NCI-H446 (cell line): ENCODE results near the gene CTDP1.

ENCODE experiments used
- DNase-seq, 2 experiments: peaks; one replicate each; lab custom pipeline; 2025; lab: John Stamatoyannopoulos, UW

The CTDP1 gene

DNA sequence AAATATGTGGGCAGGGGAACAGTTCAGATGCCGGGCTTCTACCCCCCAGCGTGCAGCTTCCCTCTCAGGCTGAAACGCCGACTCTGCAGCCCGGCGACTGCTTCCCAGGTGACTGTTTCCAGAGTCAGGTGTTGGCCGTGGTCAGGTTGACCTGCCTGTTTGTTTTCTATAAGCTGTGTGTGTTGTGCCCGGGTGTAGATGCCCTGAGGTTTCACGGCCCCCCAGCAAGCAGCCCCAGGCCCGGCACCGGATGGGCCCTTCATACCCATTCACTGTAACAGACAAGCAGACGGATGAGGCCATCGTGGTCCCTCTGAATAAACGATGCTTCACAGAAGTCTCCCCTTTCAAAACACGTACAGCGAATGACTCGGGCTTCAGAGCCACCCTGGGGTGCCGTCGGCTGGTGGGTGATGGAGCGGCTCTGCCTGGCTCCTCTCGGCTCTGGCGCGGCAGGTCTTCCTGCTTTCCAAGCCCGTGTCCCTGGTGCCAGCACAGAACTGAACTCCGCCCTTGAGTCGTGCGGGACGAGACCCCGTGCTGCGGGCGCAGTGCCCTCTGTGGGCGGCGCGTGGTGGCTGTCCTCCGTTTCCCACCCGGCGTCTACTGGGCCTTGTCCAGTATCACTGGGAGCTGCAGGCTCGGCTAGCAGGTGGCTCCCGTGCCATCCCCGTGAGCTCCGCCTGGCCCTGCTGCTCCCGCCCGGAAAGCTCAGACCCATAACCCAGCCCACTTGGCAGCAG lies 103.1 kb downstream of the CTDP1 start:
- DNase-seq: no peak

- DNase-seq: no peak
Observed at GRCh38 chr18:79784071-79784913, 104.7 kb downstream of the CTDP1 start.

- no peak for DNase-seq
Observed at GRCh38 chr18:79784965-79785770, 105.6 kb downstream of the CTDP1 start.

DNA sequence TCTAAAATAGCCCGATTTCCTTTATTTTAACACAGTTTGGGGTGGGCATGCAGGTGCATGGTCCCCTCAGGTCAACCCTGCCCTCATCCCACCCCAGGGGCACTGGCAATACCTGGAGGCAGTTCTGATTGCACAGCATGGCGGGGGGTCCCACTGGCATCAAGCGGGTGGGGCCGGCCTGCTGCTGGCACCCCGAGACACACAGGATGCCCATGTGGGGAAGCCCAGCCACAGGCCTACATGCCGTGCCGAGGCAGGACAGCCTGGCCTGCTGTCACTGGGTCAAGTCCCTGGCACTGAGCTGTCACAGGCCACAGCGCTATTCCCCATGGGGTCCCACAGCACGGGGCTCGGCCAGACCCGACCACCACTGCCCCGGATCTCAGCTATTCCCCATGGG lies 106.2 kb downstream of the CTDP1 start:
- DNase-seq: no peak

GRCh38 chr18:79786304-79786703 lies 106.7 kb downstream of the CTDP1 start:
- no peak for DNase-seq

- DNase-seq: no peak
Observed at GRCh38 chr18:79786786-79787526, 107.4 kb downstream of the CTDP1 start.

- DNase-seq: no peak
Observed at GRCh38 chr18:79787527-79787864, 107.9 kb downstream of the CTDP1 start.

- no peak for DNase-seq
Observed at GRCh38 chr18:79787865-79788733, 108.5 kb downstream of the CTDP1 start.

GRCh38 chr18:79788734-79789085 lies 109.1 kb downstream of the CTDP1 start:
- DNase-seq: no peak

DNA sequence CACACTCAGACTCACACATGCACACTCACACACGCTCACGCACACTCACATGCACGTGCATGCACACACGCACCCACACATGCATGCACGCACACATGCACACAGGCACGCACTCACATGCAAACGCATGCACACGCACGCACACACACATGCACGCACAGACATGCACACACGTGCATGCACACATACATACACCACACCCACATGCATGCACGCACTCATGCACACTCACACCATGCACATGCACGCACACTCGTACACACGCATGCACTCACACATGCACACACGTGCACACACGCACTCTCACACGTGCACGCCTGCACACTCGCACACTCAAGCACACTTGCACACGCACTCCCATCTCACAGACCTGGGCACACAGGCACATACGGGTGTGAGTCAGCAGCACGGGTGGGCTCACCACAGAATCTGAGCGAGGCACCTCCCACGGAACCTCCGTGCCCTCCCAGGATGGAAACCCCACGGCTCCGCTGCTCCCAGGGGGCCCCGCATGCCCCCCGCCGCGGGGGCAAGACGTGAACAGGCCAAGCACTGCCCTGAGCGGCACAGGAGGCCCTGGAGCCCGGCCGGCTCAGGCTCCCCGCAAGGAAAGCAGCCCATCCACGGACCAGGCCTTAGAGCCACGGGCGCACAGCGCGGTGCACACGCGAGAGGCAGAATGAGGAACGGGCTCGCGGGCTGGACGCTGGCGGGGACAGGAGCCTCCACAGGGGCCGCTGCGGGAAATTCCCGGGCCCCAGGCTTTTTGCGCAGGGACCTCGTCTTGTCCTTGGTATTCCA lies 109.7 kb downstream of the CTDP1 start:
- DNase-seq: no peak

DNA sequence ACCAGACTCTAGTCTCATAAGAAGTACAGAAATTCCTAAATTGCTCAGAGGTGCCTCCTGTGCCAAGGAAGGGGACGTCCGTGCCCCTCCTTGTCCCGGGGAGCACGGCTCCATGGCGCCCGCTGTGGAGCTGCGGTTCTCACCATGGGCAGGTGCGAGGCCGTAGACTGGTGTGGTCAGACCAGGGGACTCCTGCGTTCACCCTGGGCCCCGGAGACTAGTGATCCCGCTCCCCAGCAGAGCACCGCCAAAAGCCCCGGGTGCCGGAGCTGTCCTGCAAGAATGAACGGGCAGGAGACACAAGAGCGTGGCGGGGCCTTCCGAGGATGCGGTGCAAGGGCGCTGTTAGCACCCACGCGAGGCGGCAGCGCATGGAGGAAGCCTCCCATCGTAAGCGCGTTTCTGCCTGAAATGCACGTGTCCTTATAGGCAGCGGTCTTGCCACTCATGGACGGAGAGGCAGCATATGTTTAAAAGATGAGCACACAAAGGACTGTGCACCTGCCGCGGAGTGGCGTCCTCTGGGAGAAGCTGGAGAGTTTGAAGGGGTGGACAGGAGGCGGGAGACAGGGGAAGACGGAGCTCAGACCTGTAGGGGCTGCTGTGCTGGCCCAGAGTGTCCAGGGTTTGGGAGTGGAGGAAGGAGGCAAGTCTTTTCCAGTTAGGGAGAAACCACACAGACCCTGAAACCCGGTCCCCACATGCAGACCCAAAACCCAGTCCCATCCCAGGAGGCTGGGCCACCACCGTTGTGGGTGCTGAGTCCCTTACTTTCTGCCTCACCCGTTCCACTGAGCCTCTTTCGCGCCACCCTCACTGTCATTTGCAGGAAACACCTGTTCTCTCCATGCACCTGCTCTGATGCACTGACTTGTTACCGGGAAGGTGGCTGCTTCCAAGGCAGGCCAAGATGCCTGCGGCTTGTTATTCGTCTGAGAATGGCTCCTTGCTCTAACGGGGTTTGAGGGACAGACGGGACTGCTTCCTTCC lies 110.6 kb downstream of the CTDP1 start:
- no peak for DNase-seq

DNA sequence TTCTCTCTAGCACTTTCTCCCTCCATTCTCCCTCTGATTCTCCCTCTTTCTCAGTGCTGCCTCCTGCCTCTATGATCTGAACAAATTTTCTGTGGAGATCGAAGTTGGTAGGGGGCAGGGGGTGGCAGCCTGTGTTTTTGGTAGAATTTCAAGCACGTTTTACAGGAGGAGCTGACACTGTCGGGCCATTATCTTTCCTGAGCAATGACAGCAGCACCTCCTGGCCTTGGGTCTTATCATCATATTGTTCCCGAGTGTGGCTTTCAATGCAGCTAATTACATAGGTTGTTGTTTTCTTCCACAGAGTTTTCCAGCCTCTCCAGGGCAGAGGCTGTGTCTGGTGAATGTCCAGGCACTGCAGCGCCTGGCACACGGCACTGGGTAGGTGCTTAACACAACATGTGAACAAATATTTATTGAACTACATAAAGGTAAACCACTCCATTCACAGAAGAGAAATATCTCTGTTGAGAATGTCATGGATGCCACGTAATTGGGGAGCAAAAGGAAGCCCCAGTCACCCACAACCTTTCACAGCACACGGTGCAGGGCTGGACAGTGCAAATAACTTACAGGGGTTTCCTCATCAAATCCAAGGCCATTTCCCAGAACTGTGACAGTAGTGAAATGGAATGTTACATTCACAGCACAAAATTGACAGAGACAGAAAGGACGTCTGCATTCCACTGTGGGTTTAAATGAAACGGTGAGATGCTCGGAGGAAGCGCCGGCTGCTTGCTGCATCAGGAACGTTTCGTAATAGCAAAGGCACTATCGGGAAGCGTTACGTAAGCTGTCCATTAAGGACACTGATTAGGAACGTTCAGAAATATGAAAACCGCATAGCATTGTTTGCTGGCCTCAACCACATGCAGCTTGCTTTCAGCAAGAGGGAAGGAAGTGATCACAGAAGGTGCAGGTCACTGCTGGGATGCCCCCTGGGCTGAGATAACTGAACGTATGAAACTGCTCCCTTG lies 111.7 kb downstream of the CTDP1 start:
- no peak for DNase-seq

GRCh38 chr18:79792096-79792987 lies 112.7 kb downstream of the CTDP1 start:
- DNase-seq: no peak

DNA sequence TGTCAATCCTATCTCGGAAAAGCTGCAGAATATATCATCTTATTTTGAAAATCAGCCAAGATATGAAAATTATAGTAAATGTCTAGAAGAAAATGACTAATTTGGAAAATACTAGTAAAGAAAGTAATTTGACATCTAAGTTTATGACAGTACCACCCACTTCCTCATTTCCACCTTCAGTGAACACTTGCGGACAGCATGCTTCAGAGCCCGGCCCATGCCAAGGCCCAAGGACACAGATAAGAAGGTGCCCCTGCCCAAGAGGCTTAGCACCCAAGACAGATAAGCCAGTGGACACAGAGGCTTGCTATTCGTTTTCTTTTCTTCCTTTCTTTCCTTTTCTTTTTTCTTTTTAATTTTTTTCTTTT lies 113.4 kb downstream of the CTDP1 start:
- no peak for DNase-seq

DNA sequence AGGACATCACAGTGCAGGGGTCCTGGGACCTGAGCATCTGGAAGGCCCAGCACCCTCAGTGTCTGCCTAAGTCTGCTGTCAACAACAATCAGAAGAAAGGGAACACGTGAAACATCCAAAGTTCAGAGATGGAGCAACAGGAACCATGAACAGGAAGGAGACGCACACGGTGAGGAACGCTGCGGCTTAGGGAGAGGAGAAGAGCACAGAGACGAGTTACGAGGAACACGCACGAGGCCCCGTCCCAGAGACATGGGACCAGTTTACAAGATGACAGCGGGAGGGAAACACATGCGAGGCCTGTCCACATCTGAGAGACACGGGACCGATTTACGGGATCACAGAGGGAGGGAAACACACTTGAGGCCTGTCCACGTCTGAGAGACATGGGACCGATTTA lies 115.2 kb downstream of the CTDP1 start:
- no peak for DNase-seq

DNA sequence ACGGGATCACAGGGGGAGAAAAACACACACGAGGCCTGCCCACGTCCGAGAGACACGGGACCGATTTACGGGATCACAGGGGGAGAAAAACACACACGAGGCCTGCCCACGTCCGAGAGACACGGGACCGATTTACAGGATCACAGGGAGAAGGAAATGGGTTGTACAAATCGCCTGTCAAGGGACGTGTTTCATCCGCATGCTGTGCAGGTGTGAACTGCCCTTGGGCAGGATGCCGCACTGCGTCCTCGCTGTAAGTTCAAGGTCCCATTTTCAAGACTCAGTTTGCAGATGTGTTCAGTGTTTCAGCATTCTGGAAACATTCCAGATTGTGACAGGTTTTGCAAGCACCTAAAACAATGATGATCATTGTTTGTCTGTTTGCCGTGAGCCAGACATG lies 115.8 kb downstream of the CTDP1 start:
- no peak for DNase-seq

GRCh38 chr18:79796016-79796415 lies 116.4 kb downstream of the CTDP1 start:
- DNase-seq: no peak
